ENCODE measurements around the gene LSM14B. TPM values are rescaled to one million over a fixed set of nuclear protein-coding genes. Genes with fewer than 3 reads are reported as not detected.

LSM14B gene
- total RNA-seq, 2 donors from 2014 or later = 38.6 to 38.8 TPM

GRCh38 chr20:62176866-62177265, 54.6 kb downstream of the LSM14B start:
- intact Hi-C loops (cut with DNase I) = no loop called here
- no peak overlapping the region for H3K9ac ChIP-seq (ENCODE audit: low read depth in 2 of 2, low read length in 2 of 2)
- H3K36me3 ChIP-seq = no peaks in the 10 kb centered on the region
- no peaks in the 10 kb centered on the region for H3K4me1 ChIP-seq
- H3K4me3 ChIP-seq = no peak overlapping the region
- no peaks in the 10 kb centered on the region for H3K27me3 ChIP-seq
- TF ChIP-seq CTCF (IDR thresholded peaks at IDR 0.05) = no peak
- DNase-seq = no peak
- H3K9me3 ChIP-seq = no peaks in the 10 kb centered on the region
- H3K27ac ChIP-seq = no peak overlapping the region

GRCh38 chr20:62177307-62177706, 55.0 kb downstream of the LSM14B start:
- Histone ChIP-seq H3K36me3 (no peaks in the 10 kb centered on the region), H3K9me3 (no peaks in the 10 kb centered on the region), H3K9ac (ENCODE audit: low read depth in 2 of 2, low read length in 2 of 2) (no peak overlapping the region), H3K27me3 (no peaks in the 10 kb centered on the region), H3K27ac (no peak overlapping the region), H3K4me3 (no peak overlapping the region), H3K4me1 (no peaks in the 10 kb centered on the region)
- DNase-seq = no peak
- intact Hi-C loops (cut with DNase I) = no loop called here
- TF ChIP-seq CTCF (IDR thresholded peaks at IDR 0.05) = no peak

GRCh38 chr20:62178316-62179161, 56.3 kb downstream of the LSM14B start:
- Histone ChIP-seq H3K9ac (ENCODE audit: low read depth in 2 of 2, low read length in 2 of 2) (no peak overlapping the region), H3K4me3 (no peak overlapping the region), H3K27ac (no peak overlapping the region), H3K9me3 (no peaks in the 10 kb centered on the region), H3K36me3 (no peaks in the 10 kb centered on the region), H3K4me1 (peaks cover 2% of the 10 kb centered on the region), H3K27me3 (no peaks in the 10 kb centered on the region)
- intact Hi-C loops (cut with DNase I) = no loop called here
- no peak for TF ChIP-seq CTCF (IDR thresholded peaks at IDR 0.05)
- no peak for DNase-seq

- H3K9me3 ChIP-seq = no peaks in the 10 kb centered on the region
- H3K36me3 ChIP-seq = no peaks in the 10 kb centered on the region
- TF ChIP-seq CTCF (IDR thresholded peaks at IDR 0.05) = no peak
- H3K27me3 ChIP-seq = no peaks in the 10 kb centered on the region
- H3K27ac ChIP-seq = no peak overlapping the region
- no peak overlapping the region for H3K4me3 ChIP-seq
- peaks cover 7% of the 10 kb centered on the region for H3K4me1 ChIP-seq
- DNase-seq = no peak
- H3K9ac ChIP-seq (ENCODE audit: low read depth in 2 of 2, low read length in 2 of 2) = no peak overlapping the region
- intact Hi-C loops (cut with DNase I) = no loop called here
Measured at GRCh38 chr20:62179162-62179504, 56.9 kb downstream of the LSM14B start.

GRCh38 chr20:62181808-62182207, 59.5 kb downstream of the LSM14B start:
- Histone ChIP-seq H3K9ac (ENCODE audit: low read depth in 2 of 2, low read length in 2 of 2) (peak overlapping the region in 1 of 2 donors; percentile 91), H3K4me1 (peaks cover 7% of the 10 kb centered on the region), H3K4me3 (no peak overlapping the region), H3K27ac (no peak overlapping the region), H3K36me3 (no peaks in the 10 kb centered on the region), H3K9me3 (no peaks in the 10 kb centered on the region), H3K27me3 (no peaks in the 10 kb centered on the region)
- no peak for DNase-seq
- TF ChIP-seq CTCF (IDR thresholded peaks at IDR 0.05) = no peak
- intact Hi-C loops (cut with DNase I) = no loop called here

Measured in colonic mucosa (tissue), 4 donors.